T-helper 9 cell (primary cell): ENCODE data around the gene C19orf12.

ENCODE experiments used
- DNase-seq: peaks from one replicate; pipeline ENCODE4 v3.0.0-alpha.2; 2020

C19orf12 gene

DNA sequence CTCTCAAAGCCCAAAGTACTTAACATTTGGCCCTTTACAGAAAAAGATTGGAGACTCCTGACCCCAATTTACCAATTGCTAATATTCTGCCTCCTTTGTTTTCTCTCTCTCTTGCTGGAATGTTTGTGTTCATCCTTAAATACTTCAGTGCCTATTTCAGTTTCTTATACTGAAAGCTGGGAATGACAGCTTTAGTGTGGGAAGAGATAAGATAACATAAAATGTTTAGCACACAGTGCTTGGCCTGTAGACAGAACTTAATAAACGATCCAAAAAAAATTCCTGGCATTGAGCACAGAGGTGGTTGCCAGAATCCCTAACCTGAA is 52.8 kb downstream of the C19orf12 start:
- no peak for DNase-seq

DNA sequence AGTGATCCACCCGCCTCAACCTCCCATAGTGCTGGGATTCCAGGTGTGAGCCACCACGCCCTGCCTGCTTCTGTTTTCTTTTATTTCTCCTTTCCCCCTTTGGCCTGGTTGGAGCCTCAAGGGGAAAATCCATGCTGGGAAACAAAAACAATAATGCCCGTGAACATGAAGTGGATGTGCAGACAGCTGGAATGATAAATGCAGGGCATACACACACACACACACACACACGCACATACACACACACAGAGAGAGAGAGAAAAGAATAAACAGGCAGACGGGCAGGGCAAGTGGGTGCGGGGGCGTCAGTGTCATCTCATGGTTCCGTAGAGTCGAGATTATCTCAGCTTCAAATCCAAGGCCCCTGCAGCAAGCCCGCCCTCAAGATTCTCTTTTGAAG is 54.2 kb downstream of the C19orf12 start:
- no peak for DNase-seq

DNA sequence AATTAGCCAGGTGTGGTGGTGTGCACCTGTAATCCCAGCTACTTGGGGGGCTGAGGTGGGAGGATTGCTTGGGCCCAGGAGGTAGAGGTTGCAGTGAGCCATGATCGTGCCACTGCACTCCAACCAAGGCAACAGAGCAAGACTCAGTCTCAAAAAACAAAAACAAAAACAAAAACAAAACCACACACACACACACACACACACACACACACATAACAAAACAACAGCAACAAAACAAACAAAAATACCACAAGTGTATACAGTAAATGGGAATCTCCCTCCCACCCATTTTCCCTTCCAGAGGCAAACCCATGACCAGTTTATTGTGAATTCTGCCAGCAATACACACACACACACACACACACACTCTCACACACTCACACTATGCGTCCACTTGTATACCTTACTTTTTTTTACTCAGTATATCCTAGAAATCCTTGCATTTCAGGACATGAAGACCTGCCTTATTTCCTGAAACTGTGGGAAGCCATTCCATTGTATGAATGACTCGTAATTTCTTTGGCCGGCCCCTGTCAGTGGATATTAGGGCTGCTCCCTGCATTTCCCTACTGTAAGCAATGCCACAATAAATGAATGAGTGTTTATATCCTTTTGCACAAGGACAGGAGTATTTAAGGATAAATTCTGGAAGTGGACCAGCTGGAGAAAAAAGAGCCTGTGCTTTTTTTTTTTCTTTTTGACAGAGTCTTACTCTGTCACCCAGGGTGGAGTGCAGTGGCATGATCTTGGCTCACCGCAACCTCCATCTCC is 56.7 kb downstream of the C19orf12 start:
- no peak for DNase-seq

DNA sequence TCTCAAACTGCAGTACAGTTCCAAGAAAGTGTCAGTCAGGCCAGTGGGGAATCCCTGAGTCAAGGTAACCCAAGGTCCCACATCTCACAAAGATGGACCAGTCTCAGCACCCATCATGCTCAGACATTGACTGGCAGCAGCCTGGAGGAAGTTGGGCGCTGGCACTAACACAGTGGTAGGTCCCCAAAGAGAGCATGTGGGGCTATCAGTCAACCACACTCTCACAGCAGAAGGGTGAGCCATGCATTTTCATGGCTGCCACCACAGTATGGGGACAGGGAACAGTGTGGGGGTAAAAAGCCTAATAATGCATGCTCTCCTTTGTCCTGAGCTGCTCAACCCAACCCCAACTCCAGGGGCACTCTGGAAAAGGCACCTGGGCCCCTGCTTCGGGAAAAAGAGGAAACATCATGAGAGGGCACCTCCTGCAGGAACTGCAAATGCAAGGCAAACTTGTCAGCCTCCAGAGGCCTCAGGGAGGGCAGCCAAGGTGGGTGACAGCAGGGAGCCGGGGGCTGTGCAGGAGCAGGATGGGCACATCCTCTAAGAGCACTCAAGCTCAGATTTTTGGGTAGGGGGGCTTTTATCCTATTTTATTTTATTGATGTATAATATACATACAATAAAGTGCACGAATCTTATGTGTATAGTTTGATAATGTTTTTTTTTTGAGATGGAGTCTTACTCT is 59.3 kb downstream of the C19orf12 start:
- DNase-seq: no peak

DNA sequence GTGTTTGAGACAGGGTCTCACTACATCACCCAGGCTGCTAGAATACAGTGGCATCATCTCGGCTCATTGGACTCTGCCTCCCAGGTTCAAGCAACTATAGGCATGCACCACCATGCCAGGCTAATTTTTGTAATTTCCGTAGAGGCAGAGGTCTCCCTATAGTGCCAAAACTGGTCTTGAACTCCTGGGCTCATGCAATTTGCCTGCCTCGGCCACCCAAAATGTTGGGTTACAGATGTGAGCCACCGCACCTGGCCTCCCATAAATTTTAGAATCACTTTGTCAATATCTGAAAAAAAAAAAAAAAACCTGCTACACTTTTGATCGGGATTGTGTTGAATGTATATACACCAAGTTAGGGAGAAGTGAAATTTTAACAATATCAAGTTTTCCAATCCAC is 61.7 kb downstream of the C19orf12 start:
- no peak for DNase-seq

DNA sequence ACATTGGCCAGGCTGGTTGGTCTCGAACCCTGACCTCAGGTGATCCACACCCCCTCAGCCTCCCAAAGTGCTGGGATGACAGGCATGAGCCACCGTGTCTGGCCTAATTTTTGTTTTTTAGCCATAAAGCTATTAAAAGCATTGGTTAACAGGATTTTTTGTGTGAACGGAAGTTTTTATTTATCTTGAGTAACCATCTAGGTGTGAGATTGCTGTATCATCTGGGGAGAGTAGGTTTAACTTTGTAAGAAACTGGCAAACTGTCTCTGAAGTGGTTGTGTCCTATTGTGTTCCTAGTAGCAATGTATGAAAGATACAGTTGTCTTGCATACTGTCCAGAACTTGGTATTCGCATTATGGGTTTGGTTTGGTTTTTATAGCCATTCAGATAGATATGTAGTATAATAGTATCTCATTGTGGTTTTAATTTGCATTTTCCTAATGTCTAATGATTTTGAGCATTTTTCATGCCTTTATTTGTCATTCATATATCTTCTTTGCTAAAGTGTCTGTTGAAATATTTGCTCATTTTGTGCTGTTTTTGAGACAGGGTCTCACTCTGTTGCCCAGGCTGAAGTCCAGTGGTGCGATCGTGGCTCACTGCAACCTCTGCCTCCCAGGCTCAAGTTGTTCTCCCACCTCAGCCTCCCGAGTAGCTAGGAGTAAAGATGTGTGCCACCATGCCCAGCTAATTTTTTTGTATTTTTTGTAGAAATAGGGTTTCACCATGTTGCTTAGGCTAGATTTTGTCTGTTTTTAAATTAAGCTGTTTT is 63.3 kb downstream of the C19orf12 start:
- DNase-seq: no peak

DNA sequence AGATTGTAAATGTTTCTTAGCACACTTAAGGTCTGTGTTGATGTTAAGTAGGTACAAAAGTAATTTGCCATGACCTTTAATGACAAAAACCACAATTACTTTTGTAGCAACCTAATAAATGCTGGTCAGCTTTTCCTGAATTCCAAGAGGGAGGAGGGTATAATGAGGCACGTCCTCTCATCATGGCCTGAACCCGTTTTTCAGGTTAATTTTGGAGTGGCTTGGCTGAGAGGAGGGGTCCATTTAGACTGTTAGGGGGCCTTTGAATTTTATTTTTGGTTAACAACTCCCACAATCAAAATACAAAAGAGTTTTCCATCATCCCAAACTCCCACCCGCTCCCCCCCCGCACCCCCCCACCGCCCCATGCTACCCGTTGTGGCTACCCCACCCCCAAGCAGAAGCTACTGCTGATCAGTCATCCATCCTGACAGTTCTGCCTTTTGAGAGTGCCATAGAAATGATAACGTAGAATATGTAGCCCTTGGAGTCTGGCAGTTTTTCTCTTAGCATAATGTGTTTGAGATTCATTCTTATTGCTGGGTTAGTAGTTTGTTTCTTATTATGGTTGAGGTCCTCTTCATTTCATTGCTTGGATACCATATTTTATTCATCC is 64.2 kb downstream of the C19orf12 start:
- no peak for DNase-seq
